OCI-LY1 (cell line): ENCODE results near the gene STPG1.

Source experiments
- H2AFZ ChIP-seq: fragments of 200-600 bp; sonication (generic), shearing (Covaris generic); 2 replicates; pipeline ENCODE4 v1.6.0; 2014; ENCODE audit warnings: antibody characterized with exemption, mild to moderate bottlenecking, low read length
- H3F3A ChIP-seq: fragments of 200-600 bp; sonication (generic), shearing (Covaris generic); 2 replicates; pipeline ENCODE4 v1.6.0; 2014; ENCODE audit warnings: mild to moderate bottlenecking, antibody characterized with exemption, low read length, moderate library complexity; ENCODE audit not compliant: insufficient read depth
- H3K27ac ChIP-seq: fragments of 200-600 bp; sonication (generic); 2 replicates; pipeline ENCODE4 v1.5.1; 2014; ENCODE audit warnings: low read length, mixed run types, mild to moderate bottlenecking, low read depth; ENCODE audit not compliant: poor library complexity, severe bottlenecking
- H3K27me3 ChIP-seq: fragments of 200-600 bp; sonication (generic); 2 replicates; pipeline ENCODE4 v1.6.0; 2014; ENCODE audit warnings: antibody characterized with exemption, mild to moderate bottlenecking, low read length, moderate library complexity; ENCODE audit not compliant: insufficient read depth
- H3K36me3 ChIP-seq: fragments of 200-600 bp; sonication (generic); 2 replicates; pipeline ENCODE4 v1.6.1; 2014; ENCODE audit warnings: mild to moderate bottlenecking, antibody characterized with exemption, low read length, moderate library complexity, mixed read lengths; ENCODE audit not compliant: insufficient read depth
- H3K4me1 ChIP-seq: fragments of 200-600 bp; sonication (generic); 2 replicates; pipeline ENCODE4 v1.5.1; 2014; ENCODE audit warnings: mild to moderate bottlenecking, low read length, moderate library complexity; ENCODE audit not compliant: insufficient read depth, severe bottlenecking
- H3K4me2 ChIP-seq: fragments of 200-600 bp; sonication (generic), shearing (Covaris generic); 2 replicates; pipeline ENCODE4 v1.6.1; 2014; ENCODE audit warnings: low read length
- H3K4me3 ChIP-seq: fragments of 200-600 bp; sonication (generic); 2 replicates; pipeline ENCODE4 v1.5.1; 2014; ENCODE audit warnings: low read length, low read depth, mild to moderate bottlenecking, mixed read lengths; ENCODE audit not compliant: poor library complexity, severe bottlenecking
- H3K79me2 ChIP-seq: fragments of 200-600 bp; shearing (Covaris generic); 2 replicates; pipeline ENCODE4 v1.6.1; 2016; ENCODE audit warnings: mixed run types, low read length, mixed read lengths; ENCODE audit not compliant: insufficient read depth
- H3K9ac ChIP-seq: fragments of 200-600 bp; sonication (generic), shearing (Covaris generic); 2 replicates; pipeline ENCODE4 v1.6.1; 2014; ENCODE audit warnings: mild to moderate bottlenecking, low read length, mixed read lengths
- H3K9me2 ChIP-seq: fragments of 200-600 bp; sonication (generic), shearing (Covaris generic); 2 replicates; pipeline ENCODE4 v1.6.1; 2014; ENCODE audit warnings: low read depth, mild to moderate bottlenecking, low read length, mixed read lengths
- H3K9me3 ChIP-seq: fragments of 200-600 bp; shearing (Covaris generic); 2 replicates; pipeline ENCODE4 v1.6.1; 2014; ENCODE audit warnings: low read length, mixed read lengths
- H4K20me1 ChIP-seq: fragments of 200-600 bp; sonication (generic), shearing (Covaris generic); 2 replicates; pipeline ENCODE4 v1.6.0; 2016; ENCODE audit warnings: mild to moderate bottlenecking, low read length; ENCODE audit not compliant: insufficient read depth
- EZH2 ChIP-seq: fragments of 200-600 bp; sonication (generic), shearing (Covaris generic); IDR thresholded peaks from 2 replicates; pipeline ENCODE4 v1.8.0; 2017; ENCODE audit warnings: borderline replicate concordance, mixed run types, mild to moderate bottlenecking, antibody characterized with exemption, low read length, moderate library complexity, mixed read lengths
- TF ChIP-seq, protein P1 (sequence below): fragments of 200-600 bp; sonication (generic), shearing (Covaris generic); IDR thresholded peaks from 2 replicates; pipeline ENCODE4 v1.5.1; 2017; ENCODE audit warnings: mild to moderate bottlenecking, antibody characterized with exemption, low read length, moderate library complexity, mixed read lengths

The STPG1 gene

DNA sequence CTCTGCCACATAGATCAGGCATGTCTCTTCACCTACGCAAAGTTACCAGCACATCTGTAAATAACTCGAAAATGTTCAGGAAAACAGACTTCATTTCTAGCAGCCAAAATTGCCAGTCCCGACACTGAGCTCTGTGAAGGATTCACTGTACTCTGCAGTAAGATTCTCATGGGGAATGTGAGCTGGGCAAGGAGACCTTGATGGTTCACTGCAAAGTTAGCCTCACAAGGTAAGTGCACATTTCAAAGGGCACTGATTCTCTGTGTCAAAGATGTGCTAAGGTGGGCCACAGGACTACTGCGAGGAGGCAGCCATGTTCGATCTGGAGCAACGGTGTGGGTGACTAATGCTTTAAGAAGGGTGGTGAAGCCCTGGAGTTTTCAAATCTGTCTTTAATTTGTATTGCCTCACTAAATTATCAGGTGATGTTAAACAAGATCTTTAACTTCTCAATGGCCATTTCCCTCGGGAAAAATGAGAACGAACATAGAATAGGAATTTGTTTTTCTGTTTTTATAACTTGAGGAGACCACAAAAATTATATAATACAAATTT lies 25.2 kb downstream of the STPG1 start:
- no peak overlapping the region for H3K4me3 ChIP-seq
- no peaks in the 10 kb centered on the region for H3K9me2 ChIP-seq
- TF ChIP-seq, protein P1, sequence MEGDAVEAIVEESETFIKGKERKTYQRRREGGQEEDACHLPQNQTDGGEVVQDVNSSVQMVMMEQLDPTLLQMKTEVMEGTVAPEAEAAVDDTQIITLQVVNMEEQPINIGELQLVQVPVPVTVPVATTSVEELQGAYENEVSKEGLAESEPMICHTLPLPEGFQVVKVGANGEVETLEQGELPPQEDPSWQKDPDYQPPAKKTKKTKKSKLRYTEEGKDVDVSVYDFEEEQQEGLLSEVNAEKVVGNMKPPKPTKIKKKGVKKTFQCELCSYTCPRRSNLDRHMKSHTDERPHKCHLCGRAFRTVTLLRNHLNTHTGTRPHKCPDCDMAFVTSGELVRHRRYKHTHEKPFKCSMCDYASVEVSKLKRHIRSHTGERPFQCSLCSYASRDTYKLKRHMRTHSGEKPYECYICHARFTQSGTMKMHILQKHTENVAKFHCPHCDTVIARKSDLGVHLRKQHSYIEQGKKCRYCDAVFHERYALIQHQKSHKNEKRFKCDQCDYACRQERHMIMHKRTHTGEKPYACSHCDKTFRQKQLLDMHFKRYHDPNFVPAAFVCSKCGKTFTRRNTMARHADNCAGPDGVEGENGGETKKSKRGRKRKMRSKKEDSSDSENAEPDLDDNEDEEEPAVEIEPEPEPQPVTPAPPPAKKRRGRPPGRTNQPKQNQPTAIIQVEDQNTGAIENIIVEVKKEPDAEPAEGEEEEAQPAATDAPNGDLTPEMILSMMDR: no peak
- TF ChIP-seq EZH2: no peak
- H3K9me3 ChIP-seq: no peaks in the 10 kb centered on the region
- H3K36me3 ChIP-seq: no peaks in the 10 kb centered on the region; the same call in 1 of the 2 replicates
- no peaks in the 10 kb centered on the region for H3F3A ChIP-seq
- no peaks in the 10 kb centered on the region for H3K79me2 ChIP-seq
- no peak overlapping the region for H2AFZ ChIP-seq
- H3K4me2 ChIP-seq: no peak overlapping the region
- H3K27me3 ChIP-seq: no peaks in the 10 kb centered on the region
- no peak overlapping the region for H3K27ac ChIP-seq
- no peaks in the 10 kb centered on the region for H4K20me1 ChIP-seq
- H3K9ac ChIP-seq: no peak overlapping the region
- H3K4me1 ChIP-seq: peaks cover 53% of the 10 kb centered on the region

DNA sequence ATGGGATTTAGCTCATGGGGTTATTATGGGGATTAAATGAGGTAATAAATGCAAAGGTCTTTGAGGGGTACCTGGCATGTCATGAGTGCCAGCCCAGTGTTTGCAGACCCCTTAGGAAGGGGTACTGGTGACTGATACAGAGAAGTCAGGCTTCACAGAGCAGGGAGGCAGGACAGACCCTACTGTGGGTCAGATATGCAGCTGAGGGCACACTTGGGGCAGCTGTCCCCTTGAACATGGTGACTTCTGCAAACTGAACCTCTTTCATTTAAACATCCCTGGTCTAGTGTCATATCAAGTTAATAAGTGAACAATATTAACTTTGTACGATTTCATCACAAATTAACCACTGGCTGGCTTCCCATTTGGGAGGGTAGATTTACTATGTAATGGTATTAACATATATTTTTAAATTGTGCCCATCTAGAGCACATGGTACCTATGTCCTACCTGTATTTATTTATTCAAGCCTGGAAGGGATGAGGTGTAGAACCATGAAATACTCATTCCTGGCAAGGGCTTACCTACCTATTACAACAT lies 25.9 kb downstream of the STPG1 start:
- Histone ChIP-seq H3K9ac (no peak overlapping the region), H3K36me3 (no peaks in the 10 kb centered on the region; the same call in 1 of the 2 replicates), H3K27me3 (no peaks in the 10 kb centered on the region), H3K27ac (no peak overlapping the region), H3K9me3 (no peaks in the 10 kb centered on the region), H3K4me3 (no peak overlapping the region), H3K9me2 (no peaks in the 10 kb centered on the region), H3F3A (no peaks in the 10 kb centered on the region), H3K79me2 (no peaks in the 10 kb centered on the region), H3K4me1 (peaks cover 46% of the 10 kb centered on the region), H3K4me2 (no peak overlapping the region), H4K20me1 (no peaks in the 10 kb centered on the region), H2AFZ (no peak overlapping the region)
- no peak for TF ChIP-seq EZH2
- TF ChIP-seq, protein P1: no peak

GRCh38 chr1:24386931-24387330 lies 26.7 kb downstream of the STPG1 start:
- no peaks in the 10 kb centered on the region for H3F3A ChIP-seq

More at GRCh38 chr1:24386931-24387330, 26.7 kb downstream of the STPG1 start:
- Histone ChIP-seq H3K9me3 (no peaks in the 10 kb centered on the region), H3K9ac (no peak overlapping the region), H3K9me2 (no peaks in the 10 kb centered on the region), H3K79me2 (no peaks in the 10 kb centered on the region), H3K27ac (no peak overlapping the region), H3K4me3 (no peak overlapping the region), H3K27me3 (no peaks in the 10 kb centered on the region), H3K4me2 (peak overlapping the region; percentile 15; the same call in 1 of the 2 replicates), H3K36me3 (no peaks in the 10 kb centered on the region; the same call in 1 of the 2 replicates), H3K4me1 (peaks cover 38% of the 10 kb centered on the region), H2AFZ (no peak overlapping the region), H4K20me1 (no peaks in the 10 kb centered on the region)
- TF ChIP-seq EZH2: no peak
- TF ChIP-seq, protein P1: no peak
